ENCODE measurements around the gene MCTP2.

DNA sequence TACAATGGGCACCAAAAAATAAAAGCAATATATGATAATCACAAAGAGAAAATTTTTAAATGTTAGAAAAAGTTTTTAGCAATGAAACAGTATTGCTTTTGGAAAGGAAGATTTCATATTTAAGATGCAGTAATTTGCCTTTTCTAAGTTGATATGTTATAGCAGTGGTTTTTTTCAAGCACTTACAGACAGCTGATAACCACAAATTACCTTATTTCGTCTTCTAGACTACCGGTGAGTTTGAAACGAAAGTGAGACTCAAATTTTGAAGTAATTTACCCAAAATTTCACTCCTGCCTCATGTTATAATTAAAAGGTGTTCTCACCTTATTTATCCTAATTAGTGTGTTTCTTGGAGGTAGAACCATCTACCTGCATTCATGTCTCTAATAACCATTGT lies 207.8 kb downstream of the MCTP2 start:
- TF ChIP-seq, protein P1, sequence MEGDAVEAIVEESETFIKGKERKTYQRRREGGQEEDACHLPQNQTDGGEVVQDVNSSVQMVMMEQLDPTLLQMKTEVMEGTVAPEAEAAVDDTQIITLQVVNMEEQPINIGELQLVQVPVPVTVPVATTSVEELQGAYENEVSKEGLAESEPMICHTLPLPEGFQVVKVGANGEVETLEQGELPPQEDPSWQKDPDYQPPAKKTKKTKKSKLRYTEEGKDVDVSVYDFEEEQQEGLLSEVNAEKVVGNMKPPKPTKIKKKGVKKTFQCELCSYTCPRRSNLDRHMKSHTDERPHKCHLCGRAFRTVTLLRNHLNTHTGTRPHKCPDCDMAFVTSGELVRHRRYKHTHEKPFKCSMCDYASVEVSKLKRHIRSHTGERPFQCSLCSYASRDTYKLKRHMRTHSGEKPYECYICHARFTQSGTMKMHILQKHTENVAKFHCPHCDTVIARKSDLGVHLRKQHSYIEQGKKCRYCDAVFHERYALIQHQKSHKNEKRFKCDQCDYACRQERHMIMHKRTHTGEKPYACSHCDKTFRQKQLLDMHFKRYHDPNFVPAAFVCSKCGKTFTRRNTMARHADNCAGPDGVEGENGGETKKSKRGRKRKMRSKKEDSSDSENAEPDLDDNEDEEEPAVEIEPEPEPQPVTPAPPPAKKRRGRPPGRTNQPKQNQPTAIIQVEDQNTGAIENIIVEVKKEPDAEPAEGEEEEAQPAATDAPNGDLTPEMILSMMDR (conservative IDR thresholded peaks at IDR 0.05; ENCODE audit: low read depth, low read length) = no peak
- no peak for TF ChIP-seq EZH2 (IDR thresholded peaks at IDR 0.05; ENCODE audit: borderline replicate concordance, low read depth, low read length, poor library complexity, severe bottlenecking)
